ENCODE results near the gene RSAD2. TPM values are rescaled to one million over a fixed set of nuclear protein-coding genes. Genes with fewer than 3 reads are reported as not detected.

The RSAD2 gene
- polyA plus RNA-seq, 1 donor (not counting 4 experiments of a cell fraction or from before 2014, with no cell fraction given) = 1.7 TPM

DNA sequence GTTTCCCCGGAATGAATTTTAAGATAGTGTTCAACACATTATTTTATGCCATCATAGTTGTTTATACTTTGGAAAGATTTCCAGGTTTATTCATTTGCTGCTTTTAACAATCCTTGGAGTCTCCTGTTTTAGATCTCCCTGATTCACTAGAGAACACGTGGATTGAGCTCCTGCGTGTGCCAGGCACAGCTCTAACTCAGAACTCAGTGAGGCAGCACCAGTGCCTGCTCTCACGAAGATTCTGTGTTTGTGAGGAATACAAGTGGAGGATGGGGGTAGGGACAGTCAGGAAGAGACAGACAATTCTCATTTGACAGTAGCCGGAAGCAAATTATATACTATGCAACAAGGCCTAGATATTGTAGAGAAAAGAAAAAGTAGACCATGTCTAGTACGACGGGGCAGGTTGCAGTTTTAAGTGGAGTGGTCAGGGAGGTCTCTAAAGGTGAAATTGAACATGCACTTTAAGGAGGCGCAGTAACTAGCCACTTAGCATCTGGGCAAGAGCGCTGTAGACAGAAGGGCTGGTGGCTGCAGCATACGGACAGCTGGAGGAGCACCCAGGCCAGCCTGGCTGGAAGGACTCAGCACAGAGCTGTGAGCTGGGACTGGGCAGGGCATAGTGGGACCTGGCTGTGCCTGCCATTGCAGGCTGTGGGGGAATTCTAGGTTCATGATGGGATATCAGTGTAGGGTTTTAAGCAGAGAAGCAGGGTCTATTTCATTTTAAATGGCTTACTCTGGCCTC lies 63.9 kb downstream of the RSAD2 start:
- H3K4me1 ChIP-seq (ENCODE audit: control insufficient read depth, extremely low read depth, insufficient read depth, low read length) = no peaks in the 10 kb centered on the region
- dilution Hi-C loops (cut with MboI; ENCODE audit: extremely low pct_ligation_motif_present, low sequenced_read_pairs) = no loop called here
- no peak for TF ChIP-seq EZH2 (IDR thresholded peaks at IDR 0.05; ENCODE audit: low read length)
- TF ChIP-seq, protein P1, sequence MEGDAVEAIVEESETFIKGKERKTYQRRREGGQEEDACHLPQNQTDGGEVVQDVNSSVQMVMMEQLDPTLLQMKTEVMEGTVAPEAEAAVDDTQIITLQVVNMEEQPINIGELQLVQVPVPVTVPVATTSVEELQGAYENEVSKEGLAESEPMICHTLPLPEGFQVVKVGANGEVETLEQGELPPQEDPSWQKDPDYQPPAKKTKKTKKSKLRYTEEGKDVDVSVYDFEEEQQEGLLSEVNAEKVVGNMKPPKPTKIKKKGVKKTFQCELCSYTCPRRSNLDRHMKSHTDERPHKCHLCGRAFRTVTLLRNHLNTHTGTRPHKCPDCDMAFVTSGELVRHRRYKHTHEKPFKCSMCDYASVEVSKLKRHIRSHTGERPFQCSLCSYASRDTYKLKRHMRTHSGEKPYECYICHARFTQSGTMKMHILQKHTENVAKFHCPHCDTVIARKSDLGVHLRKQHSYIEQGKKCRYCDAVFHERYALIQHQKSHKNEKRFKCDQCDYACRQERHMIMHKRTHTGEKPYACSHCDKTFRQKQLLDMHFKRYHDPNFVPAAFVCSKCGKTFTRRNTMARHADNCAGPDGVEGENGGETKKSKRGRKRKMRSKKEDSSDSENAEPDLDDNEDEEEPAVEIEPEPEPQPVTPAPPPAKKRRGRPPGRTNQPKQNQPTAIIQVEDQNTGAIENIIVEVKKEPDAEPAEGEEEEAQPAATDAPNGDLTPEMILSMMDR (optimal IDR thresholded peaks at IDR 0.05 in 1 of 3, IDR thresholded peaks at IDR 0.05 in 1 of 3, conservative IDR thresholded peaks at IDR 0.05 in 1 of 3; ENCODE audit: extremely low read depth in 1 of 3, insufficient read depth in 2 of 3, low read length in 3 of 3) = no peak
- no peak for FAIRE-seq
- H3K9me3 ChIP-seq (ENCODE audit: control insufficient read depth, low read depth, low read length) = no peaks in the 10 kb centered on the region
- H3K36me3 ChIP-seq (ENCODE audit: control insufficient read depth in 2 of 2, extremely low read depth in 1 of 2, insufficient read depth in 2 of 2, low read length in 2 of 2) = no peaks in the 10 kb centered on the region
- no peaks in the 10 kb centered on the region for H4K20me1 ChIP-seq (ENCODE audit: control insufficient read depth, extremely low read depth, insufficient read depth, low read length)
- H3K27ac ChIP-seq (ENCODE audit: control insufficient read depth, insufficient read depth, low read length) = no peak overlapping the region
- DNase-seq (ENCODE audit: low read depth, low spot score) = no peak
- H3K9ac ChIP-seq (ENCODE audit: control insufficient read depth, extremely low read depth, insufficient read depth, low read length) = no peak overlapping the region
- H3K9me1 ChIP-seq (ENCODE audit: control insufficient read depth, extremely low read depth, insufficient read depth, low read length) = no peaks in the 10 kb centered on the region
- no peak overlapping the region for H3K4me2 ChIP-seq (ENCODE audit: control insufficient read depth, extremely low read depth, insufficient read depth, low read depth, low read length)
- no peaks in the 10 kb centered on the region for H3K79me2 ChIP-seq (ENCODE audit: control insufficient read depth, insufficient read depth, low read length)
- H3K4me3 ChIP-seq (ENCODE audit: control insufficient read depth in 2 of 3, extremely low read depth in 1 of 3, insufficient read depth in 2 of 3, low read depth in 1 of 3, low read length in 3 of 3) = no peak overlapping the region
- no peaks in the 10 kb centered on the region for H3K27me3 ChIP-seq (ENCODE audit: control insufficient read depth, extremely low read depth, insufficient read depth, low read length)
- no peak overlapping the region for H2AFZ ChIP-seq (ENCODE audit: control insufficient read depth, low read length)

DNA sequence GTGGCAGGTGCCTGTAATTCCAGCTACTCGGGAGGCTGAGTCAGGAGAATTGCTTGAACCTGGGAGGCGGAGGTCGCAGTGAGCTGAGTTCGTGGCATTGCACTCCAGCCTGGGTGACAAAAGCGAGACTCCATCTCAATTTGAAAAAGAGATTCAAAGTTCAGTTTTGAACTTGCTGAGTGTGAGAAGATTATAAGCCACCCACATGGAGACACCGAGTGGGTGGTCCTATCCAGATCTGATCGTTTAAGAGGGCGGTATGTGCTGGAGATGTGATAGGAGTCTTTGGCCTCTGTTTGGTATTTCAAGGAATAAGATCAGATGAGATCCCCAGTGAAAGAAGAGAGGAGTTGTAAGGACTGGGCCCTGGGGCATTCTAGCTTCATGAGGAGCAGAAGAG lies 65.3 kb downstream of the RSAD2 start:
- no peaks in the 10 kb centered on the region for H3K36me3 ChIP-seq (ENCODE audit: control insufficient read depth in 2 of 2, extremely low read depth in 1 of 2, insufficient read depth in 2 of 2, low read length in 2 of 2)
- H3K27me3 ChIP-seq (ENCODE audit: control insufficient read depth, extremely low read depth, insufficient read depth, low read length) = no peaks in the 10 kb centered on the region
- TF ChIP-seq EZH2 (IDR thresholded peaks at IDR 0.05; ENCODE audit: low read length) = no peak
- TF ChIP-seq, protein P1 (optimal IDR thresholded peaks at IDR 0.05 in 1 of 3, IDR thresholded peaks at IDR 0.05 in 1 of 3, conservative IDR thresholded peaks at IDR 0.05 in 1 of 3; ENCODE audit: extremely low read depth in 1 of 3, insufficient read depth in 2 of 3, low read length in 3 of 3) = no peak
- H3K9ac ChIP-seq (ENCODE audit: control insufficient read depth, extremely low read depth, insufficient read depth, low read length) = no peak overlapping the region
- no peaks in the 10 kb centered on the region for H3K79me2 ChIP-seq (ENCODE audit: control insufficient read depth, insufficient read depth, low read length)
- FAIRE-seq = no peak
- no peak overlapping the region for H3K27ac ChIP-seq (ENCODE audit: control insufficient read depth, insufficient read depth, low read length)
- no peaks in the 10 kb centered on the region for H3K9me3 ChIP-seq (ENCODE audit: control insufficient read depth, low read depth, low read length)
- H3K9me1 ChIP-seq (ENCODE audit: control insufficient read depth, extremely low read depth, insufficient read depth, low read length) = no peaks in the 10 kb centered on the region
- no peak overlapping the region for H3K4me2 ChIP-seq (ENCODE audit: control insufficient read depth, extremely low read depth, insufficient read depth, low read depth, low read length)
- H3K4me1 ChIP-seq (ENCODE audit: control insufficient read depth, extremely low read depth, insufficient read depth, low read length) = no peaks in the 10 kb centered on the region
- dilution Hi-C loops (cut with MboI; ENCODE audit: extremely low pct_ligation_motif_present, low sequenced_read_pairs) = no loop called here
- H2AFZ ChIP-seq (ENCODE audit: control insufficient read depth, low read length) = no peak overlapping the region
- no peak overlapping the region for H3K4me3 ChIP-seq (ENCODE audit: control insufficient read depth in 2 of 3, extremely low read depth in 1 of 3, insufficient read depth in 2 of 3, low read depth in 1 of 3, low read length in 3 of 3)
- no peak for DNase-seq (ENCODE audit: low read depth, low spot score)
- H4K20me1 ChIP-seq (ENCODE audit: control insufficient read depth, extremely low read depth, insufficient read depth, low read length) = no peaks in the 10 kb centered on the region

Measured in keratinocyte (primary cell).